GM10266 (cell line): ENCODE results near the gene TOMM40.
"Not testable (repeated sequence)": the region's sequence is repeated elsewhere in the genome, so short reads cannot be mapped to it uniquely, and the experiment has no call there.

Experiments
- DNase-seq: peaks from one replicate; pipeline ENCODE4 v3.0.0; 2012; ENCODE audit errors: extremely low spot score
- CTCF ChIP-seq: IDR thresholded peaks from 2 replicates; pipeline ENCODE4 v1.5.1; 2012; ENCODE audit warnings: mild to moderate bottlenecking, low read depth; ENCODE audit not compliant: control insufficient read depth, insufficient read depth; ENCODE audit errors: missing control alignments

TOMM40 gene

GRCh38 chr19:44857837-44858236 is 33.2 kb upstream of the TOMM40 start:
- no peak for DNase-seq

GRCh38 chr19:44861576-44861975 is 29.5 kb upstream of the TOMM40 start:
- not testable (repeated sequence) for DNase-seq

More at GRCh38 chr19:44857837-44858236, 33.2 kb upstream of the TOMM40 start:
- TF ChIP-seq CTCF, result no peak

- TF ChIP-seq CTCF, result no peak
Observed at GRCh38 chr19:44863990-44864389, 27.1 kb upstream of the TOMM40 start.

GRCh38 chr19:44865196-44865767 is 25.8 kb upstream of the TOMM40 start:
- no peak for DNase-seq
- no peak for TF ChIP-seq CTCF

More at GRCh38 chr19:44863990-44864389, 27.1 kb upstream of the TOMM40 start:
- DNase-seq, result no peak

GRCh38 chr19:44866664-44867063 is 24.4 kb upstream of the TOMM40 start:
- no peak for TF ChIP-seq CTCF
- no peak for DNase-seq

- TF ChIP-seq CTCF, result no peak
Observed at GRCh38 chr19:44867578-44867977, 23.5 kb upstream of the TOMM40 start.

GRCh38 chr19:44869733-44870470 is 21.2 kb upstream of the TOMM40 start:
- DNase-seq, result no peak
- no peak for TF ChIP-seq CTCF

More at GRCh38 chr19:44867578-44867977, 23.5 kb upstream of the TOMM40 start:
- no peak for DNase-seq
